NCI-H1930 (cell line): ENCODE measurements around the gene ICOSLG.
"Not testable (repeated sequence)": the region's sequence is repeated elsewhere in the genome, so short reads cannot be mapped to it uniquely, and the experiment has no call there.

Source experiments
- DNase-seq, 2 experiments: peaks; one replicate each; lab custom pipeline; 2025; lab: John Stamatoyannopoulos, UW

The ICOSLG gene

GRCh38 chr21:44265734-44266270 is 25.1 kb upstream of the ICOSLG start:
- no peak for DNase-seq

GRCh38 chr21:44263768-44264167 is 23.0 kb upstream of the ICOSLG start:
- no peak for DNase-seq

- DNase-seq, result no peak
These were observed 22.5 kb upstream of the ICOSLG start for GRCh38 chr21:44263221-44263760.

GRCh38 chr21:44262338-44263056 is 21.8 kb upstream of the ICOSLG start:
- DNase-seq, result no peak

GRCh38 chr21:44261675-44262295 is 21.0 kb upstream of the ICOSLG start, which contains the start of gene DNMT3L:
DNMT3L (minus strand) TSS chr21:44261897; CDS start chr21:44261259, 638 bp downstream.
- no peak for DNase-seq

- no peak for DNase-seq
These were observed 20.3 kb upstream of the ICOSLG start for GRCh38 chr21:44260791-44261631.

GRCh38 chr21:44260066-44260465 is 19.3 kb upstream of the ICOSLG start:
- no peak for DNase-seq

GRCh38 chr21:44259082-44259705 is 18.5 kb upstream of the ICOSLG start:
- DNase-seq, result no peak

GRCh38 chr21:44258056-44258725 is 17.4 kb upstream of the ICOSLG start:
- DNase-seq, result no peak

- DNase-seq, result no peak
These were observed 14.8 kb upstream of the ICOSLG start for GRCh38 chr21:44255511-44255981.

GRCh38 chr21:44253832-44254710 is 13.3 kb upstream of the ICOSLG start:
- no peak for DNase-seq

- DNase-seq, result not testable (repeated sequence)
These were observed 8.7 kb upstream of the ICOSLG start for GRCh38 chr21:44249204-44250037.

GRCh38 chr21:44247904-44248303 is 7.2 kb upstream of the ICOSLG start:
- not testable (repeated sequence) for DNase-seq

GRCh38 chr21:44243980-44244379 is 3.2 kb upstream of the ICOSLG start:
- DNase-seq, result not testable (repeated sequence)

- DNase-seq, result not testable (repeated sequence)
These were observed 538 bp upstream of the ICOSLG start for GRCh38 chr21:44241281-44241680.

GRCh38 chr21:44240353-44240752 is 390 bp downstream of the ICOSLG start:
- not testable (repeated sequence) for DNase-seq

GRCh38 chr21:44229561-44229960 is 11.2 kb downstream of the ICOSLG start:
- DNase-seq, result not testable (repeated sequence)

- not testable (repeated sequence) for DNase-seq
These were observed 12.6 kb downstream of the ICOSLG start for GRCh38 chr21:44228109-44228508.

GRCh38 chr21:44227614-44228013 is 13.1 kb downstream of the ICOSLG start:
- DNase-seq, result not testable (repeated sequence)
